NCI-H2196 (cell line): ENCODE measurements around the gene TMCC1.
"Not testable (repeated sequence)": the region's sequence is repeated elsewhere in the genome, so short reads cannot be mapped to it uniquely, and the experiment has no call there.

Experiments
- DNase-seq: peaks from one replicate; lab custom pipeline; 2025; ENCODE audit not compliant: unreplicated experiment; lab: John Stamatoyannopoulos, UW

The TMCC1 gene

DNA sequence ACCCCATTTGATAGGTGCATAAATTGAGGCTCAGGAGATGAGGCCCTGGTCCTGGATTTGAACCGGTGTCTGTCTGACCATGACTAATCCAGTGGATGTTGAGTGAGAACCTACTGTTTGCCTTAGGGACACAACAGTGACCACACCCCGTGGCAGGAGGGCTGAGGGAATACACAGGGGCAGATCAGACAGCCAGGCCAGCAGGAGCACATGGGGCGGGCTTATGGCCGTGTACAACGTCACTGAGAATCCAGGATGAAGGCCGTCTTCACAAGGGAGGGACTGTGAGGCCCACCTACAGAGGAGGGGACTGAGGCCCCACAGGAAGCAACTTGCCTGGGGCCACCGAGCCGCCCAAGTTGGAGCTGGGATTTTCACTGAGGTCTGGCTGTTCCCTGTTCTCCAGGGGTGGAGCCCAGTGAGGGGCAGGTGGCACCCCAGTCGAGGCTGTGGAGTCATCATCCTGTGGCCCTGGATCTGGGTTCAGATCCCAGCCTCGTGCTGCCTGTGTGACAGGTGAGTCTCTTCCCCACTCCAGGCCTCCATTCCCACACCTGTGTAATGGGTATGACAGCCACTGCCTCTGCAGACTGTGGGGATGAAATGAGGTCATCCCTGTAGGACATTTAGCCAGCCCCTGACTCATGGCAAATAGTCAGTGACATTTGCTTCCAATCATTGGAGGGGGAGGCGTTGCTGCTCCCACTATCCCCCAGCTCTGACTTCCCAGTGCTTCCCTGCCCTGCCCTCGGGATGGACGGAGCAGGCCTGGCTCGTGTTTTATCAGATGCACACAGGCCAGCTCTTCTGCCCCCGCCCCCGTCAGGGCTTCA, 280.8 kb downstream of the TMCC1 start:
- no peak for DNase-seq

DNA sequence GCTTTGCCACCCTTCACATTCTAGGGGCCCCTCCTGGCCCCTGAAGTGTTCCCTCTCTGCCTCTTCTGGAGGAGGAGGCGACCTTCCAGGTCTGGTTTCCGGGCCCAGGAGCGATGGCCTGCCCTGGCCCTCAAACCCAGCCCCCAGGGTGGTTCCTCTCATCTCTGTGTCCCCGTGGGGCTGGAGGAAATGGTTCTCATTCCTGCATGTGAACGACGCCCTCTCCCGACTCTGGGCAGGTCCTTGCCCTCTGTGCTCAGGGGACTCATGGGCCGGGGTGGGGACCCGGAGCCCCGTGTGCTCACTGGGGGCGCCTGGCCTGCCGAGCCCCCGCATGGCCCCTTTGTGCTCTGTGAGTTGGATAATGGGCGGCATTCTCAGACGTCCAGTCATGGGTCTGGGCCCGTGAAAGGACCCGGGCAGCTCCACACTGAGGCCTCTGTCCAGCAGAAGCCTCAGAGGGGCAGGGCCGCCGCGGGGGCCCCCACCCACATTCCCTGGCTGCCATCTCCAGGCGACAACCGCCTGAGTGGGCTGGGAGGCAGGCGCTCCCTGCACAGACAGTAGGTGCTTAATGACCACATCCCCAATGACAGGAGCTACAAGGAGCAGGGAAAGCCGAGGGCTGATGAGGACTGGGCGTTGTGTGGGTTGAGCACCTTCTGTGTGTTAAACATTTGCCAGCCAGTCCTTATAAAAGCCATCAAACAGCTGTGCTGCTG, 281.5 kb downstream of the TMCC1 start:
- DNase-seq: no peak

- DNase-seq: no peak
These were observed 282.1 kb downstream of the TMCC1 start for GRCh38 chr3:129611446-129611800.

GRCh38 chr3:129610794-129611445, 282.6 kb downstream of the TMCC1 start:
- not testable (repeated sequence) for DNase-seq

DNA sequence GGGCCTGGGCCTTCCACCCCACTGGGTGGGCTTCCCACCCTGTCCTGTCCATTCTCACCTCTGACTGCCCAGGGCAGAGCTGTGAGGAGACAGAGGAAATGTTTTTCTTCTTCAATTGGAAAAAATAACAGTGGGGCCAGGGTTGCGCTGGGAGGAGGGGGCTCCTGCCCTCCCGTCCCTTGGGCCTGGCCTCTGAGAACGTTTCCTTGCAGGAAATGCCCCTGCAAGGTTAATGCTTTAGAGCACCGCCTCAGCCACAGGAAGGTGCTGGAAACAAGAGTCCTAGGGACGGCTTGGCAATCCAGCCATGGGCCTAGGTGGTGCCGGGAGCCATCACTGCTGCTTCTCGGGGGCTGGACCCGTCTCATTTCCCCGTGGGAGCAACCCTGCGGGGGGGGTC, 283.2 kb downstream of the TMCC1 start:
- no peak for DNase-seq

GRCh38 chr3:129609591-129610182, 283.8 kb downstream of the TMCC1 start:
- no peak for DNase-seq

GRCh38 chr3:129608936-129609590, 284.4 kb downstream of the TMCC1 start:
- no peak for DNase-seq

GRCh38 chr3:129608087-129608935, 285.2 kb downstream of the TMCC1 start:
- peak; percentile 46 for DNase-seq

DNA sequence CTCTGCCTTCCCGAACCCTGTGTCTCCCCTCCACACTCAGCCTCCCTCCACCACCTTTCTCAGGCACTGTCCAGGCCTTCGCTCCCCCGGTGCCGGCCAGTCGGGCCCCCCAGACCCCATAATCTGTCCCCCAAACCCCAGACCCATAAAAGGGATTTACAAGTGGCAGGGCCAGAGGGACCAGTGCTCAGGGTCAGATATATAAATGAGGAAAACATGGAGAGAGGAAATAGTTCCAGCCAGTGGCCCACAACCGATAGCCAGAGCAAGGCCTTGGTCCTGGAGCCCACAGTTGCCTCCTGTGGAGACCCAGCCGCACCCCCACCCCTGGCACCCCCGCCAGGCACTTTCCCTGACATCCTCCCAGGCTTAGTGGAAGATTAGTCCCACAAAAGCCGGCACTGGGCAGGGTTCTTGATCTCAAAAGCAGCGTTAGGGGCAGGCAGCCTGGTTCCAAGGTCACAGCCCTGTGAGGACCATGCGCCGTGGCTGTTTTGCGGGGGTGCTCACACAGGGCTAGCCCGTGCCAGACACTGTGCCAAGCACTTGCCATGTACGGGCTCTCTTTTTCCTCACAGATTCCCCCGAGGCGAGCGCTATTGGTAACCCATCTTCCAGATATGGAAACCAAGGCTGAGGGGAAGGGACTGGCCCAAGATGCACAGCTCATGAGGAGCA, 286.0 kb downstream of the TMCC1 start:
- DNase-seq: no peak

- DNase-seq: peak; percentile 81
These were observed 286.7 kb downstream of the TMCC1 start, which contains the start of gene PLXND1 for GRCh38 chr3:129606636-129607390. TSS of gene PLXND1 (minus strand) at chr3:129606676. CDS start at chr3:129606639, 37 bp downstream.

DNA sequence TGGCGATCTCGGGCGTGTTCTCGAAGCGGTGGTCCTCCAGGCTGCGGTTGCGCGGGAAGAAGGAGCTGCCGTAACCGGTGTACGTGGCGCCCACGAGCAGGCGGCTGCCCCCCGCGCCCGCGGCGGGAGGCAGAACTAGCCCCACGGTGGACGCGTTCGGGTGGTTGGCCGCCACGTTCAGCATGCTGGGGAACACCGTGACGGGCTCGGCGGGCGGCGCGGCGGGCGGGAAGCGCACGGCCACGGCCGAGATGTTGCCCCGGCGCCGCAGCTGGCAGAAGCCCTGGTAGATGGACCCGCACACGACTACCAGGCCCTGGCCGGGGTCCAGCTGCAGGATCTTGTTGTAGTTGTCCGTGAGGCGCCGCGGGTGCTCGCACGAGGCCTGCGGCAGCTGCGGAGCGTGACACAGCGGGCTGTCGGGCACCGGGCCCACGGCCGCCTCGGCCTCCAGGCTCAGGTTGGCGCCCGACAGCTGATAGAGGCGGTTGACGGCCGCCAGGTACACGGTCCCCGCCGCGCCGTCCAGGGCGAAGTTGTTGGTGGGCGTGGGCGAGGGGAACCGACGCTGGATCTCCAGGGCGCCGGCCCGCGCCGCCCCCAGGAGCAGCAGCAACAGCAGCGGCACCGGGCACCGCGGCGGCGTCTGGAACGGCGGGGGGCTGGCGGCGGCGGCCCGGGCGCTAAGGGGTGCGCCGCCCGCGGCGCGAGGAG, 287.4 kb downstream of the TMCC1 start:
- peak; percentile 45 for DNase-seq

DNA sequence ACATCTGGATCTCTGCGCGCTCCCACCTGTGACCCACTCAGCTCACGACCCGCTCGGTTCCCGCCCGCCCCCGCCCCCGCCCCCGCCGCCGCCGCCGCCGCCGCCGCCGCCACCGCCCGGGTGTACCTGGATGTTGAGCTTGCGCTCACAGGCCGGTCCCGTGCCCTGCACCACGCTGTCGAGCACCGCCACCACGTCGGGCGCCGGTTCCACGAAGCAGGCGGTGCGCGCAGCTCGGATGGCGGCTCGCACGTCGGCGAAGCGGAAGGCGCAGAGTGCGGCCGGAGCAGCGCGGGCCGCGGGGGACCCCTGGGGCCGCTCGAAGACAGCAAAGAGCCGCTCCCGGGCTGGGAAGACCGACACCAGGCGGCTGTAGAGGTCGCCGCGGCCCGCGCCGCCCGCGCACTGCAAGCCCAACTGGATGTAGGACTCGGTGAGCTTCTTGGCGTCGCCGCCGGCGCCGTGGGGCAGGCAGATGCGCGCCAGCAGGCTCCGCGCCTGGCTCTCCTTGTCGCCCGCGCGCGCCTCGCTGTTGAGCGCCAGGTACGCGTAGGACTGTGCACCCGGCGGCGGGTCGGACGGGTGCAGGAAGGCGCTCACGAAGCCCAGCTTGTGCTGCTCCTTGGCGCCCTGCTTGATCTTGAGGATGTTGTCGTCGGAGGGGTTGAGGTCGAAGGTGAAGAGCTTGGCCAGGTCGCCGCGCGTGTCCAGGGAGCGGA, 288.1 kb downstream of the TMCC1 start:
- peak; percentile 45 for DNase-seq

GRCh38 chr3:129604767-129605166, 288.7 kb downstream of the TMCC1 start:
- no peak for DNase-seq

- no peak for DNase-seq
These were observed 289.3 kb downstream of the TMCC1 start for GRCh38 chr3:129603991-129604749.

DNA sequence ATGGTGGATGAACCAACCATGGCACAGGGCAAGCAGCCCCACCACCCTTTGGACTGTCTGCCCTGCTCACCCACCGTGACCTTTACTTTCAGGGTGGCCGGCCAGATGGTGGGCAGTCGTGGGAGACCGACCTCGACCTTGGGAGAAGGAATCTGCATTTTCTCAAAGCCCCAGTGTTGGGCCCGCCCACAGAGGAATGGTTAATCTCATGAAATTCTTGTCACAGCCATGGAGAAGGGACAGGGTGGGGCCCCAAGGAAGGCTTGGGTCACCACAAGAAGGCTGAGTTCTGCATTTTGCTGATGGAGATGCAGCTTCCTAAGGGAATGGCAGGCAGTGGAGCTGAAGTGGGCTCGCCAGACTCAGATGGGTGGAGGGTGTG, 290.0 kb downstream of the TMCC1 start:
- no peak for DNase-seq

DNA sequence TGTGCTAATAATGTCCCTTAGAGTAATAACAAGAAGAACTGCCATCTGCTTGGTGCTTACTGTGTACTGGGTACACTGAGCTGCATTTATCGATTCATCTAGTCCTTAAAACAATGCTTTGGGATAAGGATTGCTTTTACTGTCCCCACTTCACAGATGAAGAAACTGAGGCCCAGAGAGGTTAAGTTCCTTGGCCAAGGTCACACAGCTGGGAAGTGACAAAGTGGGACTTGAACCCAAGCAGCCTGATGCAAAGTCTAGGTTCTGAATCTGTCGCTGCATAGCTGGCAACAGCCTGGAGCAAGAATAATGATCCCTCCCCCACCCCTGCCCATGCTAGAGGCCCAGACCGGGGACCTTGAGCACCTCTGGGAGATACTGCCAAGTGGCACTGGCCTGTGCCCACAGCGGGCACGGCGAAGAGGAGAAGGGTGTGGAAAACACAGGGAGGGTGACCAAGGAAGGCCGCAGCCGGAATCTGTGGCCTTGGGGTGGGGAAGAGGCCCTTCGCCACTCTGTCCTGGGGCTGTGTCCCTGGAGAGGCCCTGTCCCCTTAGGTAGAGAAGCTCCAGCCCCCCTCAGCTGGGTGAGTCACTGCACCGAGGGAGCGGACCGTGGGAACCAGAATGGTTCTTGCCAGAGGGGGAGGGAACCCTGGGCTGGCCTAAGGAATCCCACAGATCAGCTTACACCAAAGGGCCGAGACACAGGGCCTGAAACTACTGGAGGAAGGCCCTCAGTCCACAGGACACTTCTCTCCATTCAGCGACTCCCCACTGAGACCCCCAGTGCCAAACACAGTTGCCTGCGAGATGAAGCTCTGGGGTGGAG, 290.6 kb downstream of the TMCC1 start:
- DNase-seq: no peak
